Osteoblast (primary cell): ENCODE measurements around the gene MCOLN1. TPM values are rescaled to one million over a fixed set of nuclear protein-coding genes. Genes with fewer than 3 reads are reported as not detected.

Experiments
- DNase-seq: peaks from one replicate; pipeline ENCODE4 v3.0.0; 2011; ENCODE audit warnings: low spot score, mixed read lengths; ENCODE audit not compliant: insufficient read length; ENCODE audit errors: missing footprints
- H2AFZ ChIP-seq: 2 replicates; pipeline ENCODE4 v1.6.0; 2011; ENCODE audit warnings: mild to moderate bottlenecking, low read length
- H3K27ac ChIP-seq: 2 replicates; pipeline ENCODE4 v1.5.1; 2011; ENCODE audit warnings: mild to moderate bottlenecking, low read depth, low read length, moderate library complexity
- H3K27me3 ChIP-seq: 2 replicates; pipeline ENCODE4 v1.6.0; 2012; ENCODE audit warnings: mild to moderate bottlenecking, control low read depth, inconsistent platforms, low read length, moderate library complexity; ENCODE audit not compliant: insufficient read depth
- H3K36me3 ChIP-seq: 2 replicates; pipeline ENCODE4 v1.5.1; 2011; ENCODE audit warnings: mild to moderate bottlenecking, low read length, control low read depth, moderate library complexity; ENCODE audit not compliant: insufficient read depth
- H3K4me1 ChIP-seq: 2 replicates; pipeline ENCODE4 v1.5.1; 2011; ENCODE audit warnings: mild to moderate bottlenecking, low read length, control low read depth, moderate library complexity; ENCODE audit not compliant: insufficient read depth
- H3K4me2 ChIP-seq: 2 replicates; pipeline ENCODE4 v1.6.0; 2011; ENCODE audit warnings: mild to moderate bottlenecking, low read length; ENCODE audit not compliant: insufficient read depth
- H3K4me3 ChIP-seq: fragments of 200-600 bp; sonication (generic); 3 replicates; pipeline ENCODE4 v1.5.1; 2012; ENCODE audit warnings: mild to moderate bottlenecking, low read length, inconsistent platforms; ENCODE audit not compliant: insufficient read depth
- H3K79me2 ChIP-seq: 2 replicates; pipeline ENCODE4 v1.6.0; 2012; ENCODE audit warnings: mild to moderate bottlenecking, low read length, control low read depth, inconsistent platforms; ENCODE audit not compliant: insufficient read depth
- H3K9me3 ChIP-seq: 2 replicates; pipeline ENCODE4 v1.5.1; 2011; ENCODE audit warnings: low read depth, low read length, control low read depth
- H4K20me1 ChIP-seq: 2 replicates; pipeline ENCODE4 v1.6.0; 2012; ENCODE audit warnings: mild to moderate bottlenecking, low read length, control low read depth; ENCODE audit not compliant: insufficient read depth
- total RNA-seq: library from RNA; depleted of rRNA; stranded (reverse); fragments of >200 nt; gene quantifications from 2 replicates; pipeline ENCODE4 v1.2.3, GENCODE V29; 2012
- TF ChIP-seq, protein P1 (sequence below): IDR thresholded peaks from 2 replicates; pipeline ENCODE4 v1.5.1; 2011; ENCODE audit warnings: mild to moderate bottlenecking, low read depth, low read length, moderate library complexity; ENCODE audit errors: extremely low read depth

MCOLN1 gene
- total RNA-seq, 1 donor, result 16.6 TPM

- Histone ChIP-seq H3K4me2 (no peak overlapping the region), H3K79me2 (no peaks in the 10 kb centered on the region), H3K4me1 (no peaks in the 10 kb centered on the region), H4K20me1 (no peaks in the 10 kb centered on the region), H3K9me3 (no peaks in the 10 kb centered on the region), H3K4me3 (no peak overlapping the region), H3K27ac (no peak overlapping the region), H2AFZ (no peak overlapping the region), H3K36me3 (peaks cover 44% of the 10 kb centered on the region), H3K27me3 (no peaks in the 10 kb centered on the region)
- TF ChIP-seq, protein P1, sequence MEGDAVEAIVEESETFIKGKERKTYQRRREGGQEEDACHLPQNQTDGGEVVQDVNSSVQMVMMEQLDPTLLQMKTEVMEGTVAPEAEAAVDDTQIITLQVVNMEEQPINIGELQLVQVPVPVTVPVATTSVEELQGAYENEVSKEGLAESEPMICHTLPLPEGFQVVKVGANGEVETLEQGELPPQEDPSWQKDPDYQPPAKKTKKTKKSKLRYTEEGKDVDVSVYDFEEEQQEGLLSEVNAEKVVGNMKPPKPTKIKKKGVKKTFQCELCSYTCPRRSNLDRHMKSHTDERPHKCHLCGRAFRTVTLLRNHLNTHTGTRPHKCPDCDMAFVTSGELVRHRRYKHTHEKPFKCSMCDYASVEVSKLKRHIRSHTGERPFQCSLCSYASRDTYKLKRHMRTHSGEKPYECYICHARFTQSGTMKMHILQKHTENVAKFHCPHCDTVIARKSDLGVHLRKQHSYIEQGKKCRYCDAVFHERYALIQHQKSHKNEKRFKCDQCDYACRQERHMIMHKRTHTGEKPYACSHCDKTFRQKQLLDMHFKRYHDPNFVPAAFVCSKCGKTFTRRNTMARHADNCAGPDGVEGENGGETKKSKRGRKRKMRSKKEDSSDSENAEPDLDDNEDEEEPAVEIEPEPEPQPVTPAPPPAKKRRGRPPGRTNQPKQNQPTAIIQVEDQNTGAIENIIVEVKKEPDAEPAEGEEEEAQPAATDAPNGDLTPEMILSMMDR, result no peak
- no peak for DNase-seq
These were observed 19.0 kb downstream of the MCOLN1 start for GRCh38 chr19:7541475-7541824.

DNA sequence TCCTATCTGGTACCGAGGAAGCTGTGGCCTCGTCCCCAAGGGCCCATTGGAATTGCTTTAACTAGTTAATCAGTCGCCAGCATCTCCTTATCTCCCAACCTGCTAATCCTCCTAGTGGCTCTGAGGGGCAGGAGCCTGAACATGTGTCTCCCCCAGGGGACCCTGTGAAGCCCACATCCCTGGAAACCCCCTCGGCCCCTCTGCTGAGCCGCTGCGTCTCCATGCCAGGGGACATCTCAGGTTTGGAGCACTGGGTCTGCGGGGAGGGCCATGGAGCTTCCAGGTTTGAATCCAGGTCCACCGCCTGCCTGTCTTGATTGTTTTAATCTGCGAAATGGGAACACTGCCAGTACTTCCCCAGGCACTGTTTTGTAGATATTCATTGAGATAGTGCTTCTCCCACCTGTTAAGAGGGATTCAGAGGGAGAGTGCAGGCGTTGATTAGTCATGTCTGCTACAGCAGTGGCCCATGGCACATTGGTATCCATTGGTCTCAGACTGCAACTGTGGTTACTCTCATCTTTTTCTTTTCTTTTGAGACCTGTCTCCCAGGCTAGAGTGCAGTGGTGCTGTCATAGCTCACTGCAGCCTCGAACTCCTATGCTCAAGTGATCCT lies 19.5 kb downstream of the MCOLN1 start:
- no peak overlapping the region for H2AFZ ChIP-seq
- peaks cover 39% of the 10 kb centered on the region for H3K36me3 ChIP-seq
- TF ChIP-seq, protein P1, result no peak
- no peaks in the 10 kb centered on the region for H4K20me1 ChIP-seq
- no peak for DNase-seq
- H3K4me3 ChIP-seq, result no peak overlapping the region
- no peak overlapping the region for H3K4me2 ChIP-seq
- no peaks in the 10 kb centered on the region for H3K27me3 ChIP-seq
- no peaks in the 10 kb centered on the region for H3K79me2 ChIP-seq
- no peaks in the 10 kb centered on the region for H3K4me1 ChIP-seq
- H3K9me3 ChIP-seq, result no peaks in the 10 kb centered on the region
- no peak overlapping the region for H3K27ac ChIP-seq

DNA sequence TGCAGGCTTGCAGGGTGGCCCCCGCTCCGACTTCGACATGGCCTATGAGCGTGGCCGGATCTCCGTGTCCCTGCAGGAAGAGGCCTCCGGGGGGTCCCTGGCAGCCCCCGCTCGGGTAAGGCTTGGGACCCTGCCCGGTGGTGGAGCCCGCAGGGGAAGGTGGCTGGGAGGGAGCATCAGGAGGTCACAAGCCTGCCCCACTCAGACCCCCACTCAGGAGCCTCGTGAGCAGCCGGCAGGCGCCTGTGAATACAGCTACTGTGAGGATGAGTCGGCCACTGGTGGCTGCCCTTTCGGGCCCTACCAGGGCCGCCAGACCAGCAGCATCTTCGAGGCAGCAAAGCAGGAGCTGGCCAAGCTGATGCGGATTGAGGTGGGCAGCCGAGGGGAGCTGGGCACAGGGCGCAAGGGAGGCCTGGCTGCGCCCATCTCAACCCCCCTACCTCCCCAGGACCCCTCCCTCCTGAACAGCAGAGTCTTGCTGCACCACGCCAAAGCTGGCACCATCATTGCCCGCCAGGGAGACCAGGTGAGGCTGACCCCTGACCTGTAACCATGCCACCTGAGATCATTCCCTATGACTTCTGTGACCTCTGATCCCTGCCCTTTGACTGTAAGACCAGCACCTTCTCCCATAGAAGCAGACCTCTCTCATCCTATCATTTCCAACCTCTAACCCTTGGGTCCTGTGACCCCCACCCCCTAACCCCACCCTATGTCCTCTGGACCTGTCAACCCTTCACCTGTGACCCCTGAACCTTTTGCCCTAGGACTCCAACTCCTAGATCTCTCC lies 20.3 kb downstream of the MCOLN1 start:
- Histone ChIP-seq H3K79me2 (no peaks in the 10 kb centered on the region), H3K27ac (no peak overlapping the region), H3K36me3 (peaks cover 33% of the 10 kb centered on the region), H4K20me1 (no peaks in the 10 kb centered on the region), H3K4me1 (no peaks in the 10 kb centered on the region), H3K4me3 (no peak overlapping the region), H3K9me3 (no peaks in the 10 kb centered on the region), H3K27me3 (no peaks in the 10 kb centered on the region), H2AFZ (no peak overlapping the region), H3K4me2 (no peak overlapping the region)
- TF ChIP-seq, protein P1, result no peak
- DNase-seq, result no peak

GRCh38 chr19:7544626-7545025 lies 22.2 kb downstream of the MCOLN1 start:
- H2AFZ ChIP-seq, result no peak overlapping the region
- H3K79me2 ChIP-seq, result no peaks in the 10 kb centered on the region
- H3K27me3 ChIP-seq, result no peaks in the 10 kb centered on the region
- no peak overlapping the region for H3K4me3 ChIP-seq
- no peak for DNase-seq
- H3K9me3 ChIP-seq, result no peaks in the 10 kb centered on the region
- peaks cover 30% of the 10 kb centered on the region for H3K36me3 ChIP-seq
- no peaks in the 10 kb centered on the region for H4K20me1 ChIP-seq
- no peak overlapping the region for H3K27ac ChIP-seq
- TF ChIP-seq, protein P1, result no peak
- H3K4me1 ChIP-seq, result no peaks in the 10 kb centered on the region
- H3K4me2 ChIP-seq, result no peak overlapping the region
